Measurements from ENCODE around the gene KRTAP10-10.
"Not testable (repeated sequence)": the region's sequence is repeated elsewhere in the genome, so short reads cannot be mapped to it uniquely, and the experiment has no call there.

The KRTAP10-10 gene

GRCh38 chr21:44591801-44592130, 45.4 kb upstream of the KRTAP10-10 start:
- not testable (repeated sequence) for H3K27ac ChIP-seq (ENCODE audit: low read length); H3K4me1 ChIP-seq (ENCODE audit: low read length); H3K4me3 ChIP-seq (ENCODE audit: low read length); H3K9ac ChIP-seq (ENCODE audit: low read length); H2AFZ ChIP-seq (ENCODE audit: low read depth, low read length); H3K27me3 ChIP-seq (ENCODE audit: low read depth, low read length); H3K9me3 ChIP-seq (ENCODE audit: insufficient read depth, low read length); H3K79me2 ChIP-seq (ENCODE audit: low read length); H4K20me1 ChIP-seq (ENCODE audit: insufficient read depth, low read length); H3K36me3 ChIP-seq (replicated peaks; ENCODE audit: low read depth, low read length); H3K4me2 ChIP-seq (ENCODE audit: low read length)

DNA sequence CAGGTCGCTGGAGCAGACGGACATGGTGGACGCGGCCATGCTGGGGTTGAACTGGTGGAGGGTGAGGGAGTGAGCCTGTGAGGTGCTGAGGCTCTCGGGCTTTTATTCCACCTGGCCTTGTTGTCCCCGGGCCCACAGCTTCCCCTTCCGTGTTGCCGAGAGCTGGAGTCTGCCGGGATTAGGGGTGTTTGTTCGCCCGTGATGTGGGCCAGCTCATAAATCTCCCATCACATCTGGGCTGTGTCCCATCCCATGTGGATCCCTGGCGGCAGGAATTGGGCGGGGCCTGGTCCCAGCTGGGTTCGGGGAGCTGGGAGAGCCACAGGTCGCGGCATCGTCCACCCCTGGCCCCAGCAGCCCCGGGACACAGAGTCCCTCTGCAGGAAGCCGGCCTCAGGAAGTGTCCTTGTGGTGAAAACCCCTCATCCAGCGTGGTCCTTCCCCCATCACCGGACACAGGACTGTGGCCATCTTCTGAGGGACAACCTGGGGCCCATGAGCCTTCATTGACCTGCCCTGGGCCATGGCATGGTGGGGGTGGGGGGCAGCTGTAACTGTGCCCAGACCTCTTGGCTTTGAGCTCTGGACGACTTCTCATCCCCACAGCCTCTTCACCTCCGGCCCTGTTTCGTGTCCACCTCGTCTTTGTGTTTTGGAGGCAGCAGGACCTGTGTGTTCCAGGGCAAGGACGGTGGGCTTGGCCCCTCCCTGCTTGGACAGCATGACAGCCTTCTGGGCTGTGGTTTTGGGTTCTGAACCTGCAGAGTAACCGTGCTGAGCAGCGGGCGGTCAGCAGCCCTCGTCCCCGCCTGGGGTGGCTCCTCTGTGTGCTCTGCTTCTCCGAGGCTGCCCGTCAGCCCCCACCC, 44.5 kb upstream of the KRTAP10-10 start, which contains the start of gene KRTAP10-6:
Gene KRTAP10-6 (minus strand): TSS at position 60 of the 866 bp plus-strand sequence. CDS start 21 bp downstream, at position 39.
- no peaks in the 10 kb centered on the region for H4K20me1 ChIP-seq (ENCODE audit: insufficient read depth, low read length)
- no peak for TF ChIP-seq EZH2phosphoT487 (IDR thresholded peaks at IDR 0.05; ENCODE audit: low read depth)
- TF ChIP-seq, protein P1, sequence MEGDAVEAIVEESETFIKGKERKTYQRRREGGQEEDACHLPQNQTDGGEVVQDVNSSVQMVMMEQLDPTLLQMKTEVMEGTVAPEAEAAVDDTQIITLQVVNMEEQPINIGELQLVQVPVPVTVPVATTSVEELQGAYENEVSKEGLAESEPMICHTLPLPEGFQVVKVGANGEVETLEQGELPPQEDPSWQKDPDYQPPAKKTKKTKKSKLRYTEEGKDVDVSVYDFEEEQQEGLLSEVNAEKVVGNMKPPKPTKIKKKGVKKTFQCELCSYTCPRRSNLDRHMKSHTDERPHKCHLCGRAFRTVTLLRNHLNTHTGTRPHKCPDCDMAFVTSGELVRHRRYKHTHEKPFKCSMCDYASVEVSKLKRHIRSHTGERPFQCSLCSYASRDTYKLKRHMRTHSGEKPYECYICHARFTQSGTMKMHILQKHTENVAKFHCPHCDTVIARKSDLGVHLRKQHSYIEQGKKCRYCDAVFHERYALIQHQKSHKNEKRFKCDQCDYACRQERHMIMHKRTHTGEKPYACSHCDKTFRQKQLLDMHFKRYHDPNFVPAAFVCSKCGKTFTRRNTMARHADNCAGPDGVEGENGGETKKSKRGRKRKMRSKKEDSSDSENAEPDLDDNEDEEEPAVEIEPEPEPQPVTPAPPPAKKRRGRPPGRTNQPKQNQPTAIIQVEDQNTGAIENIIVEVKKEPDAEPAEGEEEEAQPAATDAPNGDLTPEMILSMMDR (IDR thresholded peaks at IDR 0.05; ENCODE audit: low read depth, low read length), result no peak
- H3K27me3 ChIP-seq (ENCODE audit: low read depth, low read length), result no peaks in the 10 kb centered on the region
- no peaks in the 10 kb centered on the region for H3K4me1 ChIP-seq (ENCODE audit: low read length)
- no peak within 1 kb of the TSS for H2AFZ ChIP-seq (ENCODE audit: low read depth, low read length)
- H3K9ac ChIP-seq (ENCODE audit: low read length), result no peak within 1 kb of the TSS
- no peaks in the 10 kb centered on the region for H3K9me3 ChIP-seq (ENCODE audit: insufficient read depth, low read length)
- no peak within 1 kb of the TSS for H3K4me2 ChIP-seq (ENCODE audit: low read length)
- no peaks in the 10 kb centered on the region for H3K36me3 ChIP-seq (replicated peaks; ENCODE audit: low read depth, low read length)
- no peak within 1 kb of the TSS for H3K4me3 ChIP-seq (ENCODE audit: low read length)
- no peaks in the 10 kb centered on the region for H3K79me2 ChIP-seq (ENCODE audit: low read length)
- no peak within 1 kb of the TSS for H3K27ac ChIP-seq (ENCODE audit: low read length)

DNA sequence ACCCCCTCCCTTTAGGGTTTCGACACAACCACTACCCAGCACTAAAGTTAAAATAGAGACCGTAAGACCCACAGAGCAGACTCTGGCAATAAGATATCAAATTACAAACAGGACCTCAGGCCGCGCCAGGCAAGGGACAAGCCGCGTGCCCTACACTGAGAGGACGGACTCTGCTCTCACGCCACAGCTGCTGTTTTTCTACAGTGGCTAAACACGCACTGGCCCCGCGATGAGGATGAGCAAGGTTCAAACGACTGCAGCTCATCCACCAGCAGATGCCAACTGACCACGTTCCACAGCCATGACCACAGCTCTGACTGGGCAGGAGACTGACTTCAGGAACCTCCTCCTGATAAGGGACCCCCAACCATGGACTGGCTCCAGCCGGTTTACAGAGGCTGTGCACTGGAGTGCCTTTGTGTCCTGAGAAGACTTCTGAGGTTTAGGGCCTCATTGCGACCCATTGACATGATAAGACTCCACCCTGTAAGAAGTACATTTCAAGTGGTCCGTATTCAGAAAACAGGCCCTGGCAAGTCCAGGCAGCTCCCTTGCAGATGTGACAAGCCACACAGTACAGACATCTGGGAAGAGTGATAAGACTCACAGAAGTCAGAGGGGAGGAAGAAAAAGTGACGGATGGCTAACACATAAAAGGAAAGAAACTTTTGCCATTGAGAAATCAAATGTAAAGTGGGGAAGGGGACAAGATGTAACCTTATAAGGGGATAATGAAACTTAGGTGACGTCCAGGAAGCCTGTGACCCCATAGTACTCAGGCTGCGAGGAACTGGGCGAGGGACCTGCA, 43.4 kb upstream of the KRTAP10-10 start:
- no peaks in the 10 kb centered on the region for H3K27me3 ChIP-seq (ENCODE audit: low read depth, low read length)
- TF ChIP-seq EZH2phosphoT487 (IDR thresholded peaks at IDR 0.05; ENCODE audit: low read depth), result no peak
- TF ChIP-seq, protein P1 (IDR thresholded peaks at IDR 0.05; ENCODE audit: low read depth, low read length), result no peak
- no peak overlapping the region for H3K9ac ChIP-seq (ENCODE audit: low read length)
- H4K20me1 ChIP-seq (ENCODE audit: insufficient read depth, low read length), result no peaks in the 10 kb centered on the region
- no peaks in the 10 kb centered on the region for H3K79me2 ChIP-seq (ENCODE audit: low read length)
- no peak overlapping the region for H2AFZ ChIP-seq (ENCODE audit: low read depth, low read length)
- H3K27ac ChIP-seq (ENCODE audit: low read length), result no peak overlapping the region
- H3K4me3 ChIP-seq (ENCODE audit: low read length), result no peak overlapping the region
- no peaks in the 10 kb centered on the region for H3K4me1 ChIP-seq (ENCODE audit: low read length)
- H3K36me3 ChIP-seq (replicated peaks; ENCODE audit: low read depth, low read length), result no peaks in the 10 kb centered on the region
- no peaks in the 10 kb centered on the region for H3K9me3 ChIP-seq (ENCODE audit: insufficient read depth, low read length)
- no peak overlapping the region for H3K4me2 ChIP-seq (ENCODE audit: low read length)

- no peaks in the 10 kb centered on the region for H3K79me2 ChIP-seq (ENCODE audit: low read length)
- H3K9me3 ChIP-seq (ENCODE audit: insufficient read depth, low read length), result no peaks in the 10 kb centered on the region
- no peak overlapping the region for H3K27ac ChIP-seq (ENCODE audit: low read length)
- no peak overlapping the region for H3K4me2 ChIP-seq (ENCODE audit: low read length)
- H3K4me1 ChIP-seq (ENCODE audit: low read length), result no peaks in the 10 kb centered on the region
- no peaks in the 10 kb centered on the region for H4K20me1 ChIP-seq (ENCODE audit: insufficient read depth, low read length)
- no peak overlapping the region for H3K9ac ChIP-seq (ENCODE audit: low read length)
- H3K4me3 ChIP-seq (ENCODE audit: low read length), result no peak overlapping the region
- H3K36me3 ChIP-seq (replicated peaks; ENCODE audit: low read depth, low read length), result no peaks in the 10 kb centered on the region
- TF ChIP-seq EZH2phosphoT487 (IDR thresholded peaks at IDR 0.05; ENCODE audit: low read depth), result no peak
- TF ChIP-seq, protein P1 (IDR thresholded peaks at IDR 0.05; ENCODE audit: low read depth, low read length), result no peak
- no peak overlapping the region for H2AFZ ChIP-seq (ENCODE audit: low read depth, low read length)
- no peaks in the 10 kb centered on the region for H3K27me3 ChIP-seq (ENCODE audit: low read depth, low read length)
These were observed 42.7 kb upstream of the KRTAP10-10 start for GRCh38 chr21:44594406-44594916.

All from OCI-LY3 (cell line).